HG02852 (cell line): ENCODE results near the gene NRCAM.
"Not testable (repeated sequence)": the region's sequence is repeated elsewhere in the genome, so short reads cannot be mapped to it uniquely, and the experiment has no call there.

Source experiments
- ATAC-seq: cut with Tn5 transposase; IDR thresholded peaks from one replicate; pipeline ENCODE4 v1.9.1; 2021; ENCODE audit warnings: mild to moderate bottlenecking, moderate library complexity; ENCODE audit not compliant: unreplicated experiment

The NRCAM gene

GRCh38 chr7:108403597-108404217 lies 52.5 kb downstream of the NRCAM start:
- ATAC-seq, result no peak

DNA sequence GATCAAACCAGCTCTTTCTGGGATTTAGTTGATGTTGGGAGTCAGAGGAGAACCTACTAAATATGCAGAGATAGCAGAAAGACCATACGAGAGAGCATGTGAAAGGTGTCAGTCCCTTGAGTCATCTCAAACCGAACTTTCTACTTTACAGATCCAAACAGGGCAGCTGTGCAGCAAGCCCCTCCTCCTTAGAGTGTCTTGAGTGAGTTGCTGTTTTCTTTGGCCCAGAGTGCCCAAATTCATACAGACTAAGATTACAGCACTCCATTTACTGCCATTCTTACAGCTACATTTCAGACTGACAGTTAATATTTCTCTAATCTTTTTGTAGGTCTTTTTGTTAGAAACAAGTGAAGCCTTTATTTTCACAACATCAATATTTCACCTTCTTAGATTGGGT lies 53.4 kb downstream of the NRCAM start:
- peak; percentile 44 for ATAC-seq

- ATAC-seq, result no peak
Measured at GRCh38 chr7:108396080-108396479, 60.2 kb downstream of the NRCAM start.

DNA sequence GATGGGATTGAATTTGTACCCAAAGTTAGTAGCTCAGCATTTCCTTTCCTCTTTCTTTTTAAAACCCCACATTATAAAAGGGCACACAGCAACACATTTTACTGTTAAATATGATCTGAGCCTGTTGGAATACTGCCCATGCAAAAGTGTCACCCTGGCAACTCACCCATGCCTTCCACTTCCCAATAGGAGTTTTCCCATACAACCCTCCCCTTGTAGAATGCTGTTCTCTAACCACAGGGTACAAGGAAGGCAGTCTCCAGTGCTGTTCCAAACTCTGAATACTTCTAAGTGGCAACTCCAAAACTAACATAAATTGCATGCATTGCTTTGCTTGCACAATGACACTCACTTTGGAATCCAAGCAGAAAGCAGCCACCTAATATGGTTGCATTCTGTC lies 60.8 kb downstream of the NRCAM start:
- ATAC-seq, result no peak

GRCh38 chr7:108393097-108393496 lies 63.1 kb downstream of the NRCAM start:
- ATAC-seq, result not testable (repeated sequence)

DNA sequence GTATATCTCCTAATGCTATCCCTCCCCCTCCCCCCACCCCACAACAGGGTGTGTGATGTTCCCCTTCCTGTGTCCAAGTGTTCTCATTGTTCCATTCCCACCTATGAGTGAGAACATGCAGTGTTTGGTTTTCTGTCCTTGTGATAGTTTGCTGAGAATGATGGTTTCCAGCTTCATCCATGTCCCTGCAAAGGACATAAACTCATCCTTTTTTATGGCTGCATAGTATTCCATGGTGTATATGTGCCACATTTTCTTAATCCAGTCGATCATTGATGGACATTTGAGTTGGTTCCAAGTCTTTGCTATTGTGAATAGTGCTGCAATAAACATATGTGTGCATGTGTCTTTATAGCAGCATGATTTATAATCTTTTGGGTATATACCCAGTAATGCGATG lies 68.5 kb downstream of the NRCAM start:
- not testable (repeated sequence) for ATAC-seq

DNA sequence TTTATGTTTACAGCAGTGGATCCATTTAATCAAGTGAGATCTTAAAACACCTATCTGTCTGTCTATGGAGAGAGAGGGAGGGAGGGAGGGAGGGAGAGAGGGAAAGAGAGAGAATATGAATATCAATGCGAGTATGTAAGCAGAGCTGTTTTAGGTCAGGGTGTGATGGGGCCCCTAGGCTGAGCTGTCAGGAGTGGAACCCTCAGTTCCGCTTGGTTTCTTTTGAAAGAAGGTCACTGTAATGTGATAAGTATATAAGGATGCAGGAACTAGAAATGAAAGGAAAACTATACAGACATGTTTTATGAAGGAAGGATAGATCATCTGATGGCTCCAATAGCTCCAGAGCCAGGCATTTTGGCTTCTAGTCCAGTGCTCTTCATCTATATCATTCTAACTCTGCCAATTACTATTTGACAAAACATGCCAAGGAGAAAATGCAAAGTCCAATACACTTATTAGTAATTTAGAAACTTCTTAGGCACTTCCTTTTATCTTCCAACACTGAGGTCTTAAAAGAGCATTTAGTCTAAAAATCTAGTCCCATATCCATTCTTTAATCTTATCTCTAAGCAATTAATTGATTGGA lies 70.3 kb downstream of the NRCAM start:
- peak; percentile 61 for ATAC-seq

- peak; percentile 83 for ATAC-seq
Measured at GRCh38 chr7:108384716-108385483, 71.3 kb downstream of the NRCAM start.

- no peak for ATAC-seq
Measured at GRCh38 chr7:108382932-108383331, 73.3 kb downstream of the NRCAM start.

GRCh38 chr7:108380517-108380916 lies 75.7 kb downstream of the NRCAM start:
- ATAC-seq, result no peak

- ATAC-seq, result no peak
Measured at GRCh38 chr7:108376206-108376605, 80.0 kb downstream of the NRCAM start.

GRCh38 chr7:108375668-108376067 lies 80.6 kb downstream of the NRCAM start:
- peak; percentile 63 for ATAC-seq

DNA sequence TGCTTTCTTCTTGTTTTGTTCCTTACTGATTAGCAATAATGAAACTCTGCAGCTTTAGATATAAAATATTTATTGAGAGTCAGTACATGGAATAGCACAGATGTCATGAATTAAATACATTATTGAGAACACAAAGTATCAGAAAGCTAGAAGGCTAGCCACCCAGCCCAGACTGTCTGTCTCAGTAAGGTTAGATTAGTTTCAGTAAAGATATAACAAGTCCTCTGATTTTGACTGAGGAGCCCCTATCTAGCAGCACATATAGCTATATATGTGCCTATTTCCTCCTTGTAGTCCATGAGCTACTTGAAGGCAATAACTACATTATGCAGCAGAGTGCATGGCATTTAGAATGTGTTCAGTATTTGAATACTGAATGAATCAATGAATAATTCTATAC lies 81.3 kb downstream of the NRCAM start:
- ATAC-seq, result no peak

GRCh38 chr7:108372618-108373017 lies 83.6 kb downstream of the NRCAM start:
- no peak for ATAC-seq

DNA sequence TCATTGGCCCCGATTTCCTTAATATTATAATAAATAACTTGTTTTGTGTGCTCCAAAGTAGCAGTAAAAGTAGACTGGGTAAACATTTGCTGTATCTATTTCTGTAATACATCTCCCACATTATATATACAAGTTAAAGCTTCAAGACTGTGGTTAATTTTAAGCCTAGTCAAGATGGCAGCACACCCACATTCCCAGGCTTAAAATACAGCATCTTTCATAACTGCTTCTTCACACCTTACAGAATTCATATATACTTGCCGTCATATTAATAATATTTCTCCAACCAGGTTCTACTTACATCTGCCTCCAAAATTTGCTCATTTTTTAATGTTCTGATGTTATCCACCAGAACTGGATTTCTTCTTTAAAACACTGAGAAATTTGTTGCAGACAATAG lies 85.6 kb downstream of the NRCAM start:
- ATAC-seq, result no peak

GRCh38 chr7:108368466-108368865 lies 87.8 kb downstream of the NRCAM start:
- ATAC-seq, result no peak

GRCh38 chr7:108367946-108368345 lies 88.3 kb downstream of the NRCAM start:
- ATAC-seq, result no peak

DNA sequence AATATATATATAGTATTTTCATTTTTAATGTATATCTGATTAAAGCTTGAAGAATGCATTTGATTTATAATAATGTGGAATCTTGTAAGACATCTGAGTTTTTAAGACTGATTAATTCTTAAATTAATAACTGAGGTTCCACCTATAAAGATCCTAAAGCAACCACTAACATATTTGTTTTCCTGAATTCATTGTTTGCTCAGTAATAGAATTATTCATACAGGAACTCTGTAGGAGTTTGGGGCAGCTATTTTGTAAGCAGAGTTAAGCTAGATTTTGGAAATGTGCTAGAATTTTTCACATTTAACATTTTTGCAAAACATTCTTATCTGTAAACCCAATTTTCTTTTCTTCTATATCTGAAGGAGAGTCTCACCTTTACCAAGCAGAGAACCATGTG lies 88.9 kb downstream of the NRCAM start:
- no peak for ATAC-seq

DNA sequence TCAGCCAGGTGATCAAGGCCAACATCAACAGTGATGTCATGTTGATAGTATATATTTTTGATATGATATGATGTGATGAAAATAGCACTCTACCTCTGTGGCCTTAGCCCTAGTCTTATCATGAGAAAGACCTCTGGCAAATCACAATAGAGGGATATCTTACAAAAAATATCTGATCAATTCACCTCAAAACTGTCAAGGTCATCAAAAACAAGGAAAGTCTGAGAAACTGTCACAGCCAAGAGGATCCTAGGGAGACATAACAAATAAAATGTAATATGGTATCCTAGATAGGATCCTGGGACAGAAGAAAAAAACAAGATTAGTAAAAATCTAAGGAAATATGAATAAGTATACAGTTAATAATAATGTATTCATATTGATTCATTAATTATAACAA lies 92.6 kb downstream of the NRCAM start:
- ATAC-seq, result no peak

GRCh38 chr7:108360058-108360800 lies 96.0 kb downstream of the NRCAM start:
- ATAC-seq, result no peak

- ATAC-seq, result no peak
Measured at GRCh38 chr7:108358553-108358952, 97.7 kb downstream of the NRCAM start.

GRCh38 chr7:108351729-108352131 lies 104.5 kb downstream of the NRCAM start:
- no peak for ATAC-seq
